H1 (cell line): ENCODE results near the gene RBM15. TPM values are rescaled to one million over a fixed set of nuclear protein-coding genes. Genes with fewer than 3 reads are reported as not detected.

Experiments used
- CTCF ChIA-PET: fragments of 300-600 bp; sonication (Branson Sonifier 250); formaldehyde crosslinking; loops from one replicate; lab custom pipeline; 2021; ENCODE audit not compliant: partially characterized antibody; lab: Charles Lee
- POLR2A ChIA-PET: fragments of 300-600 bp; sonication (Branson Sonifier 250); formaldehyde crosslinking; loops from one replicate; lab custom pipeline; 2021; ENCODE audit warnings: inconsistent platforms; ENCODE audit not compliant: partially characterized antibody; lab: Charles Lee
- DNase-seq, 2 experiments: peaks; one replicate each; pipeline versions ENCODE4 v3.0.0 to v3.0.0-alpha.2; 2010 to 2022; ENCODE audit warnings: low spot score in 2 of 2, low read depth in 1 of 2, mixed read lengths in 1 of 2
- FAIRE-seq: peaks from 2 replicates; lab custom pipeline; 2011; peaks lifted over from hg19 to GRCh38; lab: Jason Lieb, UNC
- H2AFZ ChIP-seq: 2 replicates; pipeline ENCODE4 v1.8.1; 2012; ENCODE audit warnings: low read length, inconsistent platforms
- H2AK5ac ChIP-seq: 2 replicates; pipeline ENCODE4 v1.6.1; 2013; ENCODE audit warnings: low read depth, low read length
- H2BK120ac ChIP-seq: replicated peaks from 2 replicates; pipeline ENCODE3; 2013; ENCODE audit warnings: low read depth, low read length, inconsistent platforms
- H2BK12ac ChIP-seq: 2 replicates; pipeline ENCODE4 v1.6.1; 2013; ENCODE audit warnings: low read depth, low read length
- H2BK15ac ChIP-seq: 2 replicates; pipeline ENCODE4 v1.6.1; 2013; ENCODE audit warnings: low read length
- H2BK20ac ChIP-seq: 2 replicates; pipeline ENCODE4 v1.6.1; 2013; ENCODE audit warnings: low read length
- H2BK5ac ChIP-seq: 2 replicates; pipeline ENCODE4 v1.6.1; 2013; ENCODE audit warnings: low read depth, low read length
- H3K14ac ChIP-seq: 2 replicates; pipeline ENCODE4 v1.6.1; 2013; ENCODE audit warnings: inconsistent platforms; ENCODE audit not compliant: insufficient read length
- H3K18ac ChIP-seq: 2 replicates; pipeline ENCODE4 v1.6.1; 2013; ENCODE audit warnings: low read length; ENCODE audit errors: extremely low read depth
- H3K23ac ChIP-seq: 2 replicates; pipeline ENCODE4 v1.6.1; 2013; ENCODE audit warnings: inconsistent platforms; ENCODE audit not compliant: insufficient read length
- H3K23me2 ChIP-seq: 2 replicates; pipeline ENCODE4 v1.6.1; 2013; ENCODE audit warnings: low read depth, low read length
- H3K27ac ChIP-seq: 2 replicates; pipeline ENCODE4 v1.6.1; 2011; ENCODE audit warnings: low read depth, low read length, inconsistent platforms
- H3K27me3 ChIP-seq, 4 experiments: replicated peaks in 1 of 4; 1 replicate in 1 of 4; 2 replicates in 3 of 4; pipeline versions ENCODE4 v1.6.1 to v1.8.1; 2011 to 2013; ENCODE audit warnings: low read length in 3 of 4, mild to moderate bottlenecking in 3 of 4, inconsistent platforms in 2 of 4, mixed read lengths in 2 of 4, moderate library complexity in 1 of 4; ENCODE audit not compliant: control insufficient read depth in 3 of 4, insufficient read depth in 3 of 4; ENCODE audit errors: extremely low read depth in 1 of 4
- H3K36me3 ChIP-seq, 4 experiments: 2 replicates each; pipeline versions ENCODE4 v1.6.1 to v1.8.1; 2011 to 2013; ENCODE audit warnings: mild to moderate bottlenecking in 4 of 4, low read length in 3 of 4, moderate library complexity in 2 of 4, control low read depth in 1 of 4, inconsistent platforms in 1 of 4; ENCODE audit not compliant: insufficient read depth in 4 of 4, control insufficient read depth in 2 of 4
- H3K4ac ChIP-seq: replicated peaks from 2 replicates; pipeline ENCODE3; 2013; ENCODE audit warnings: low read length, low read depth, mixed read lengths, inconsistent platforms; ENCODE audit not compliant: insufficient read length
- H3K4me1 ChIP-seq, 4 experiments: replicated peaks in 1 of 4; 1 replicate in 1 of 4; 2 replicates in 3 of 4; pipeline versions ENCODE4 v1.6.1 to v1.8.1; 2011 to 2013; ENCODE audit warnings: low read length in 3 of 4, inconsistent platforms in 2 of 4, mixed read lengths in 1 of 4; ENCODE audit not compliant: insufficient read depth in 4 of 4, control insufficient read depth in 3 of 4
- H3K4me2 ChIP-seq, 2 experiments: 2 replicates each; pipeline versions ENCODE4 v1.6.1 to v1.8.1; 2011 to 2013; ENCODE audit warnings: low read depth in 2 of 2, low read length in 2 of 2, control low read depth in 1 of 2, inconsistent platforms in 1 of 2, mild to moderate bottlenecking in 1 of 2; ENCODE audit not compliant: insufficient read depth in 1 of 2
- H3K4me3 ChIP-seq, 4 experiments: fragments of 200-600, 300-600 bp in 1 of 4; sonication (generic), shearing (Covaris generic), sonication (Bioruptor Twin) in 1 of 4; 2 replicates each; pipeline versions ENCODE4 v1.5.1 to v1.8.1; 2011 to 2016; ENCODE audit warnings: low read length in 4 of 4, low read depth in 3 of 4, control low read depth in 2 of 4, inconsistent platforms in 2 of 4, mild to moderate bottlenecking in 2 of 4, mixed read lengths in 1 of 4, moderate library complexity in 1 of 4; ENCODE audit not compliant: insufficient read depth in 2 of 4; ENCODE audit errors: extremely low read depth in 1 of 4
- H3K56ac ChIP-seq: replicated peaks from 2 replicates; pipeline ENCODE3; 2013; ENCODE audit warnings: low read depth, mild to moderate bottlenecking, mixed read lengths, low read length, inconsistent platforms; ENCODE audit not compliant: insufficient read length
- H3K79me1 ChIP-seq: 2 replicates; pipeline ENCODE4 v1.6.1; 2013; ENCODE audit warnings: low read depth, low read length, control low read depth
- H3K79me2 ChIP-seq, 2 experiments: 2 replicates each; pipeline versions ENCODE4 v1.6.1 to v1.8.1; 2012 to 2013; ENCODE audit warnings: low read length in 2 of 2, mild to moderate bottlenecking in 2 of 2, inconsistent platforms in 1 of 2; ENCODE audit not compliant: insufficient read depth in 2 of 2, control insufficient read depth in 1 of 2
- H3K9ac ChIP-seq, 4 experiments: replicated peaks in 1 of 4; 1 replicate in 1 of 4; 2 replicates in 3 of 4; pipeline versions ENCODE4 v1.6.1 to v1.8.1; 2011 to 2013; ENCODE audit warnings: low read depth in 3 of 4, low read length in 3 of 4, control low read depth in 2 of 4, mild to moderate bottlenecking in 2 of 4, moderate library complexity in 2 of 4, inconsistent platforms in 1 of 4; ENCODE audit errors: extremely low read depth in 1 of 4
- H3K9me3 ChIP-seq, 2 experiments: 2 replicates each; pipeline versions ENCODE4 v1.6.1 to v1.8.1; 2012 to 2013; ENCODE audit warnings: mild to moderate bottlenecking in 2 of 2, moderate library complexity in 2 of 2, control low read depth in 1 of 2, inconsistent platforms in 1 of 2, low read depth in 1 of 2, low read length in 1 of 2, mixed read lengths in 1 of 2; ENCODE audit not compliant: insufficient read depth in 2 of 2
- H4K20me1 ChIP-seq, 2 experiments: replicated peaks in 1 of 2; 2 replicates each; pipeline versions ENCODE3 to v1.8.1; 2011 to 2013; ENCODE audit warnings: inconsistent platforms in 2 of 2, low read length in 2 of 2, mild to moderate bottlenecking in 1 of 2; ENCODE audit not compliant: insufficient read depth in 2 of 2, control insufficient read depth in 1 of 2
- H4K5ac ChIP-seq: 2 replicates; pipeline ENCODE4 v1.6.1; 2013; ENCODE audit warnings: low read length, low read depth, mixed read lengths, inconsistent platforms; ENCODE audit not compliant: insufficient read length
- H4K8ac ChIP-seq: 2 replicates; pipeline ENCODE4 v1.8.0; 2013; ENCODE audit warnings: mild to moderate bottlenecking, moderate library complexity, low read length, inconsistent platforms; ENCODE audit not compliant: insufficient read depth; ENCODE audit errors: extremely low read depth
- H4K91ac ChIP-seq: replicated peaks from 2 replicates; pipeline ENCODE3; 2013; ENCODE audit warnings: low read length, mixed read lengths, inconsistent platforms; ENCODE audit not compliant: insufficient read length
- ASH2L ChIP-seq: fragments of 200-600, 300-600 bp; sonication (generic); IDR thresholded peaks from one replicate; pipeline ENCODE4 v1.7.1; 2017; ENCODE audit warnings: low read length
- JUND ChIP-seq: IDR thresholded peaks from 2 replicates; pipeline ENCODE4 v1.6.1; 2011; ENCODE audit warnings: mild to moderate bottlenecking, improper control_type of control experiment, low read length
- NRF1 ChIP-seq: IDR thresholded peaks from 2 replicates; pipeline ENCODE4 v1.6.1; 2011; ENCODE audit warnings: mild to moderate bottlenecking, low read depth, low read length, improper control_type of control experiment
- POLR2A ChIP-seq, 2 experiments: IDR thresholded peaks; 1 replicate in 1 of 2; 2 replicates in 1 of 2; pipeline ENCODE4 v1.6.1; 2011; ENCODE audit warnings: low read depth in 2 of 2, low read length in 2 of 2, mild to moderate bottlenecking in 2 of 2; ENCODE audit errors: control extremely low read depth in 1 of 2
- POLR2AphosphoS5 ChIP-seq: IDR thresholded peaks from 2 replicates; pipeline ENCODE4 v1.6.1; 2011; ENCODE audit warnings: low read depth, low read length
- TBP ChIP-seq: IDR thresholded peaks from 2 replicates; pipeline ENCODE4 v1.6.1; 2011; ENCODE audit warnings: low read depth, low read length, improper control_type of control experiment
- USF2 ChIP-seq: IDR thresholded peaks from 2 replicates; pipeline ENCODE4 v1.6.1; 2011; ENCODE audit warnings: low read length, improper control_type of control experiment
- WGBS, 2 experiments: shearing (Covaris generic) in 1 of 2; methylation state at CpG; one replicate each; pipeline versions ENCODE4 v1.1.6 to v1.1.7; 2013 to 2015; ENCODE audit warnings: low lambda C conversion rate in 2 of 2, mixed read lengths in 2 of 2, inconsistent platforms in 1 of 2, low coverage in 1 of 2, missing lambda C conversion rate in 1 of 2; ENCODE audit not compliant: insufficient replicate concordance in 2 of 2, insufficient coverage in 1 of 2, insufficient read length in 1 of 2; ENCODE audit errors: extremely low coverage in 1 of 2, missing lambda C conversion rate in 1 of 2; 5-methylcytosine and 5-hydroxymethylcytosine counted together
- polyA plus RNA-seq, 7 experiments: library from polyadenylated mRNA; depleted of rRNA in 3 of 7; stranded (reverse) in 5 of 7; unstranded in 2 of 7; fragments of >200 nt in 5 of 7; fragments of 200-250 nt in 2 of 7; gene quantifications; 1 replicate in 5 of 7; 2 replicates in 1 of 7; 4 replicates in 1 of 7; pipeline versions ENCODE4 v1.2.1 to v1.2.3, GENCODE V29; 2011 to 2013; ENCODE audit warnings: missing spikeins in 2 of 7, mixed read lengths in 2 of 7
- total RNA-seq: library from RNA; stranded (reverse); fragmentation: NEBNext Ultra II Directional; extraction: Animal tissue kit (Norgen Biotek cat#: 25700); gene quantifications from 2 replicates; pipeline ENCODE4 v1.2.1, GENCODE V29; 2021

The RBM15 gene
- total and polyA plus RNA-seq, 2 of the 8 experiments (the other 6 are each of a cell fraction or from before 2014, with no cell fraction given): 13.5 to 44.9 TPM

GRCh38 chr1:110341146-110341871, 2.1 kb downstream of the RBM15 start:
- DNase-seq: no peak
- Histone ChIP-seq H3K4ac (no peak overlapping the region), H3K14ac (no peak overlapping the region), H4K5ac (no peak overlapping the region), H3K23ac (no peak overlapping the region), H4K8ac (peak overlapping the region; percentile 28), H3K79me2 (peaks cover 38 to 69% of the 10 kb centered on the region in 2 experiments), H2BK12ac (no peak overlapping the region), H3K4me1 (peaks cover 1 to 18% (median 16%) of the 10 kb centered on the region in 4 experiments), H3K79me1 (peaks cover 8% of the 10 kb centered on the region), H2BK5ac (no peak overlapping the region), H3K27ac (no peak overlapping the region), H2BK20ac (no peak overlapping the region), H3K9ac (peak overlapping the region in 1 of 4 experiments; percentile 38; a peak in 3 of 7 replicates), H3K9me3 (no peaks in the 10 kb centered on the region), H4K91ac (no peak overlapping the region), H2BK15ac (no peak overlapping the region), H2AFZ (no peak overlapping the region), H3K4me3 (peak overlapping the region; percentile 23 to 97 (median 94); a peak in 6 of 8 replicates), H3K56ac (no peak overlapping the region), H3K27me3 (no peaks in the 10 kb centered on the region), H4K20me1 (peaks cover 28 to 35% of the 10 kb centered on the region in 2 experiments), H3K18ac (no peak overlapping the region), H3K23me2 (peaks cover 6% of the 10 kb centered on the region; the same call in 1 of the 2 replicates), H2BK120ac (no peak overlapping the region), H2AK5ac (no peak overlapping the region), H3K36me3 (peaks cover 0 to 53% (median 10%) of the 10 kb centered on the region in 4 experiments; a peak in 6 of 8 replicates), H3K4me2 (peak overlapping the region; percentile 80 to 81)
- ChIA-PET POLR2A (interaction anchor here (0.8 to 6.2 kb wide), 10 partner anchors 7 to 797 kb away, joined by 3 to 47 read pairs (median 4); partner anchors contain the start of gene STRIP1), CTCF (interaction anchor here (0.6 to 11.4 kb wide), 12 partner anchors 8 to 253 kb away, joined by 3 to 146 read pairs (median 4); partner anchors contain the start of gene KCNC4)
- WGBS, 2 experiments: 94% methylated on average over 24 of the region's 27 CpGs; no CpG with 5 or more reads in 1 of the 2 experiments
- TF ChIP-seq NRF1: no peak
- TF ChIP-seq ASH2L: no peak
- TF ChIP-seq USF2: no peak
- peak; percentile 36; the same call in 1 of the 2 replicates for TF ChIP-seq POLR2AphosphoS5
- no peak for TF ChIP-seq TBP
- TF ChIP-seq POLR2A (IDR thresholded peaks at IDR 0.05; ENCODE audit: control extremely low read depth in 1 of 2, low read depth in 2 of 2, low read length in 2 of 2): peak in 1 of 2 experiments; percentile 33; a peak in 1 of 3 replicates
- TF ChIP-seq JUND: no peak
- no peak for FAIRE-seq
